HG03060 (cell line): ENCODE results near the gene CFI.
"Not testable (repeated sequence)": the region's sequence is repeated elsewhere in the genome, so short reads cannot be mapped to it uniquely, and the experiment has no call there.

Experiments used
- ATAC-seq: cut with Tn5 transposase; IDR thresholded peaks from one replicate; pipeline ENCODE4 v1.9.1; 2021; ENCODE audit warnings: low read depth, moderate number of reproducible peaks; ENCODE audit not compliant: unreplicated experiment

Gene CFI

GRCh38 chr4:109801099-109801789 is 555 bp downstream of the CFI start:
- no peak for ATAC-seq

- no peak for ATAC-seq
These were observed 2.9 kb downstream of the CFI start for GRCh38 chr4:109798866-109799265.

GRCh38 chr4:109795059-109795458 is 6.7 kb downstream of the CFI start:
- no peak for ATAC-seq

GRCh38 chr4:109787807-109788206 is 14.0 kb downstream of the CFI start:
- ATAC-seq = no peak

GRCh38 chr4:109786846-109787245 is 15.0 kb downstream of the CFI start:
- no peak for ATAC-seq

- ATAC-seq = not testable (repeated sequence)
These were observed 19.7 kb downstream of the CFI start for GRCh38 chr4:109782092-109782491.

- ATAC-seq = no peak
These were observed 36.9 kb downstream of the CFI start for GRCh38 chr4:109764789-109765402.

- no peak for ATAC-seq
These were observed 37.4 kb downstream of the CFI start for GRCh38 chr4:109764376-109764775.

GRCh38 chr4:109760682-109761081 is 41.1 kb downstream of the CFI start:
- ATAC-seq = no peak

- ATAC-seq = no peak
These were observed 46.1 kb downstream of the CFI start for GRCh38 chr4:109755656-109756055.

- ATAC-seq = no peak
These were observed 47.5 kb downstream of the CFI start for GRCh38 chr4:109754093-109754857.

- ATAC-seq = no peak
These were observed 49.3 kb downstream of the CFI start for GRCh38 chr4:109752525-109752924.

- no peak for ATAC-seq
These were observed 49.9 kb downstream of the CFI start for GRCh38 chr4:109751852-109752251.

- ATAC-seq = no peak
These were observed 51.1 kb downstream of the CFI start for GRCh38 chr4:109750652-109751244.

- no peak for ATAC-seq
These were observed 52.3 kb downstream of the CFI start for GRCh38 chr4:109749388-109750082.

GRCh38 chr4:109748114-109748513 is 53.7 kb downstream of the CFI start:
- ATAC-seq = no peak

GRCh38 chr4:109746728-109747127 is 55.1 kb downstream of the CFI start:
- ATAC-seq = no peak

GRCh38 chr4:109745830-109746229 is 56.0 kb downstream of the CFI start:
- ATAC-seq = no peak

- ATAC-seq = no peak
These were observed 62.3 kb downstream of the CFI start for GRCh38 chr4:109739547-109739946.

GRCh38 chr4:109738104-109738872 is 63.5 kb downstream of the CFI start:
- ATAC-seq = no peak
